HL-60 (cell line): ENCODE results near the gene COMMD9.

ENCODE experiments used
- POLR2AphosphoS5 ChIP-seq: IDR thresholded peaks from 2 replicates; pipeline ENCODE4 v1.6.1; 2012; ENCODE audit warnings: low read depth
- TF ChIP-seq, protein P1 (sequence below): IDR thresholded peaks from one replicate; pipeline ENCODE4 v1.5.1; 2011; ENCODE audit warnings: low read length, control low read depth, inconsistent platforms; ENCODE audit not compliant: insufficient read depth
- TF ChIP-seq, protein P2 (sequence below): IDR thresholded peaks from 2 replicates; pipeline ENCODE4 v1.6.1; 2012; ENCODE audit warnings: low read depth; ENCODE audit not compliant: insufficient replicate concordance

- TF ChIP-seq, protein P1, sequence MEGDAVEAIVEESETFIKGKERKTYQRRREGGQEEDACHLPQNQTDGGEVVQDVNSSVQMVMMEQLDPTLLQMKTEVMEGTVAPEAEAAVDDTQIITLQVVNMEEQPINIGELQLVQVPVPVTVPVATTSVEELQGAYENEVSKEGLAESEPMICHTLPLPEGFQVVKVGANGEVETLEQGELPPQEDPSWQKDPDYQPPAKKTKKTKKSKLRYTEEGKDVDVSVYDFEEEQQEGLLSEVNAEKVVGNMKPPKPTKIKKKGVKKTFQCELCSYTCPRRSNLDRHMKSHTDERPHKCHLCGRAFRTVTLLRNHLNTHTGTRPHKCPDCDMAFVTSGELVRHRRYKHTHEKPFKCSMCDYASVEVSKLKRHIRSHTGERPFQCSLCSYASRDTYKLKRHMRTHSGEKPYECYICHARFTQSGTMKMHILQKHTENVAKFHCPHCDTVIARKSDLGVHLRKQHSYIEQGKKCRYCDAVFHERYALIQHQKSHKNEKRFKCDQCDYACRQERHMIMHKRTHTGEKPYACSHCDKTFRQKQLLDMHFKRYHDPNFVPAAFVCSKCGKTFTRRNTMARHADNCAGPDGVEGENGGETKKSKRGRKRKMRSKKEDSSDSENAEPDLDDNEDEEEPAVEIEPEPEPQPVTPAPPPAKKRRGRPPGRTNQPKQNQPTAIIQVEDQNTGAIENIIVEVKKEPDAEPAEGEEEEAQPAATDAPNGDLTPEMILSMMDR = no peak
- TF ChIP-seq POLR2AphosphoS5 = no peak
- TF ChIP-seq, protein P2, sequence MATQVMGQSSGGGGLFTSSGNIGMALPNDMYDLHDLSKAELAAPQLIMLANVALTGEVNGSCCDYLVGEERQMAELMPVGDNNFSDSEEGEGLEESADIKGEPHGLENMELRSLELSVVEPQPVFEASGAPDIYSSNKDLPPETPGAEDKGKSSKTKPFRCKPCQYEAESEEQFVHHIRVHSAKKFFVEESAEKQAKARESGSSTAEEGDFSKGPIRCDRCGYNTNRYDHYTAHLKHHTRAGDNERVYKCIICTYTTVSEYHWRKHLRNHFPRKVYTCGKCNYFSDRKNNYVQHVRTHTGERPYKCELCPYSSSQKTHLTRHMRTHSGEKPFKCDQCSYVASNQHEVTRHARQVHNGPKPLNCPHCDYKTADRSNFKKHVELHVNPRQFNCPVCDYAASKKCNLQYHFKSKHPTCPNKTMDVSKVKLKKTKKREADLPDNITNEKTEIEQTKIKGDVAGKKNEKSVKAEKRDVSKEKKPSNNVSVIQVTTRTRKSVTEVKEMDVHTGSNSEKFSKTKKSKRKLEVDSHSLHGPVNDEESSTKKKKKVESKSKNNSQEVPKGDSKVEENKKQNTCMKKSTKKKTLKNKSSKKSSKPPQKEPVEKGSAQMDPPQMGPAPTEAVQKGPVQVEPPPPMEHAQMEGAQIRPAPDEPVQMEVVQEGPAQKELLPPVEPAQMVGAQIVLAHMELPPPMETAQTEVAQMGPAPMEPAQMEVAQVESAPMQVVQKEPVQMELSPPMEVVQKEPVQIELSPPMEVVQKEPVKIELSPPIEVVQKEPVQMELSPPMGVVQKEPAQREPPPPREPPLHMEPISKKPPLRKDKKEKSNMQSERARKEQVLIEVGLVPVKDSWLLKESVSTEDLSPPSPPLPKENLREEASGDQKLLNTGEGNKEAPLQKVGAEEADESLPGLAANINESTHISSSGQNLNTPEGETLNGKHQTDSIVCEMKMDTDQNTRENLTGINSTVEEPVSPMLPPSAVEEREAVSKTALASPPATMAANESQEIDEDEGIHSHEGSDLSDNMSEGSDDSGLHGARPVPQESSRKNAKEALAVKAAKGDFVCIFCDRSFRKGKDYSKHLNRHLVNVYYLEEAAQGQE = no peak
Measured at GRCh38 chr11:36257351-36257750, 31.9 kb downstream of the COMMD9 start.
